Rectal smooth muscle tissue (tissue), 1 donor: ENCODE data around the gene FAM193B.

Experiments
- H3K27ac ChIP-seq: one replicate; pipeline ENCODE4 v1.7.0; 2013; ENCODE audit warnings: low read depth, low read length, inconsistent platforms
- H3K27me3 ChIP-seq: one replicate; pipeline ENCODE4 v1.7.0; 2013; ENCODE audit warnings: low read length; ENCODE audit not compliant: control insufficient read depth, insufficient read depth
- H3K36me3 ChIP-seq: one replicate; pipeline ENCODE4 v1.7.0; 2013; ENCODE audit warnings: low read length; ENCODE audit not compliant: control insufficient read depth, insufficient read depth
- H3K4me1 ChIP-seq: one replicate; pipeline ENCODE4 v1.7.0; 2013; ENCODE audit warnings: low read length; ENCODE audit not compliant: control insufficient read depth, insufficient read depth
- H3K4me3 ChIP-seq: one replicate; pipeline ENCODE4 v1.7.0; 2013; ENCODE audit warnings: low read length
- H3K9ac ChIP-seq: one replicate; pipeline ENCODE4 v1.7.0; 2013; ENCODE audit warnings: low read length

FAM193B gene

GRCh38 chr5:177497292-177498012, 56.9 kb downstream of the FAM193B start, which contains the start of gene PDLIM7:
Gene PDLIM7, minus strand, starts transcription at chr5:177497604. Its CDS starts 1,092 bp downstream, at chr5:177496512.
- peaks cover 2% of the 10 kb centered on the region for H3K36me3 ChIP-seq
- peak within 1 kb of the TSS; percentile 76 for H3K4me3 ChIP-seq
- peaks cover 31% of the 10 kb centered on the region for H3K4me1 ChIP-seq
- H3K27me3 ChIP-seq, result peaks cover 4% of the 10 kb centered on the region
- H3K9ac ChIP-seq, result peak within 1 kb of the TSS; percentile 81
- H3K27ac ChIP-seq, result peak within 1 kb of the TSS; percentile 100

GRCh38 chr5:177496727-177497291, 57.6 kb downstream of the FAM193B start:
- Histone ChIP-seq H3K4me3 (peak overlapping the region; percentile 76), H3K27ac (peak overlapping the region; percentile 100), H3K36me3 (peaks cover 2% of the 10 kb centered on the region), H3K27me3 (peaks cover 4% of the 10 kb centered on the region), H3K9ac (peak overlapping the region; percentile 81), H3K4me1 (peaks cover 36% of the 10 kb centered on the region)

GRCh38 chr5:177496070-177496726, 58.2 kb downstream of the FAM193B start:
- Histone ChIP-seq H3K4me1 (peaks cover 36% of the 10 kb centered on the region), H3K4me3 (peak overlapping the region; percentile 72), H3K9ac (peak overlapping the region; percentile 69), H3K27me3 (peaks cover 4% of the 10 kb centered on the region), H3K27ac (peak overlapping the region; percentile 100), H3K36me3 (peaks cover 2% of the 10 kb centered on the region)

- Histone ChIP-seq H3K27ac (peak overlapping the region; percentile 100), H3K36me3 (peaks cover 2% of the 10 kb centered on the region), H3K4me3 (peak overlapping the region; percentile 72), H3K4me1 (peaks cover 40% of the 10 kb centered on the region), H3K9ac (peak overlapping the region; percentile 69), H3K27me3 (peaks cover 4% of the 10 kb centered on the region)
Measured at GRCh38 chr5:177495243-177496060, 58.9 kb downstream of the FAM193B start.

GRCh38 chr5:177494346-177495195, 59.8 kb downstream of the FAM193B start:
- H3K36me3 ChIP-seq, result peaks cover 7% of the 10 kb centered on the region
- peak overlapping the region; percentile 72 for H3K4me3 ChIP-seq
- peaks cover 42% of the 10 kb centered on the region for H3K4me1 ChIP-seq
- H3K9ac ChIP-seq, result peak overlapping the region; percentile 50
- H3K27ac ChIP-seq, result peak overlapping the region; percentile 100
- peaks cover 4% of the 10 kb centered on the region for H3K27me3 ChIP-seq

GRCh38 chr5:177493795-177494345, 60.5 kb downstream of the FAM193B start:
- H3K27me3 ChIP-seq, result peaks cover 4% of the 10 kb centered on the region
- peak overlapping the region; percentile 22 for H3K4me3 ChIP-seq
- H3K36me3 ChIP-seq, result peaks cover 11% of the 10 kb centered on the region
- H3K9ac ChIP-seq, result no peak overlapping the region
- H3K27ac ChIP-seq, result peak overlapping the region; percentile 100
- peaks cover 42% of the 10 kb centered on the region for H3K4me1 ChIP-seq

- H3K36me3 ChIP-seq, result peaks cover 18% of the 10 kb centered on the region
- no peaks in the 10 kb centered on the region for H3K27me3 ChIP-seq
- H3K27ac ChIP-seq, result peak overlapping the region; percentile 100
- H3K4me3 ChIP-seq, result peak overlapping the region; percentile 37
- no peak overlapping the region for H3K9ac ChIP-seq
- peaks cover 38% of the 10 kb centered on the region for H3K4me1 ChIP-seq
Measured at GRCh38 chr5:177492841-177493240, 61.5 kb downstream of the FAM193B start.

GRCh38 chr5:177491983-177492746, 62.2 kb downstream of the FAM193B start:
- peaks cover 23% of the 10 kb centered on the region for H3K36me3 ChIP-seq
- H3K27ac ChIP-seq, result peak overlapping the region; percentile 100
- peaks cover 38% of the 10 kb centered on the region for H3K4me1 ChIP-seq
- no peak overlapping the region for H3K9ac ChIP-seq
- H3K27me3 ChIP-seq, result no peaks in the 10 kb centered on the region
- peak overlapping the region; percentile 37 for H3K4me3 ChIP-seq

- peaks cover 38% of the 10 kb centered on the region for H3K4me1 ChIP-seq
- no peak overlapping the region for H3K4me3 ChIP-seq
- no peak overlapping the region for H3K9ac ChIP-seq
- H3K27ac ChIP-seq, result peak overlapping the region; percentile 100
- no peaks in the 10 kb centered on the region for H3K27me3 ChIP-seq
- peaks cover 25% of the 10 kb centered on the region for H3K36me3 ChIP-seq
Measured at GRCh38 chr5:177491429-177491945, 62.9 kb downstream of the FAM193B start.

GRCh38 chr5:177490992-177491391, 63.4 kb downstream of the FAM193B start:
- Histone ChIP-seq H3K27me3 (no peaks in the 10 kb centered on the region), H3K9ac (no peak overlapping the region), H3K36me3 (peaks cover 26% of the 10 kb centered on the region), H3K4me1 (peaks cover 37% of the 10 kb centered on the region), H3K4me3 (no peak overlapping the region), H3K27ac (peak overlapping the region; percentile 100)
